ENCODE measurements around the gene HBD.
"Not testable (repeated sequence)": the region's sequence is repeated elsewhere in the genome, so short reads cannot be mapped to it uniquely, and the experiment has no call there.

HBD gene

DNA sequence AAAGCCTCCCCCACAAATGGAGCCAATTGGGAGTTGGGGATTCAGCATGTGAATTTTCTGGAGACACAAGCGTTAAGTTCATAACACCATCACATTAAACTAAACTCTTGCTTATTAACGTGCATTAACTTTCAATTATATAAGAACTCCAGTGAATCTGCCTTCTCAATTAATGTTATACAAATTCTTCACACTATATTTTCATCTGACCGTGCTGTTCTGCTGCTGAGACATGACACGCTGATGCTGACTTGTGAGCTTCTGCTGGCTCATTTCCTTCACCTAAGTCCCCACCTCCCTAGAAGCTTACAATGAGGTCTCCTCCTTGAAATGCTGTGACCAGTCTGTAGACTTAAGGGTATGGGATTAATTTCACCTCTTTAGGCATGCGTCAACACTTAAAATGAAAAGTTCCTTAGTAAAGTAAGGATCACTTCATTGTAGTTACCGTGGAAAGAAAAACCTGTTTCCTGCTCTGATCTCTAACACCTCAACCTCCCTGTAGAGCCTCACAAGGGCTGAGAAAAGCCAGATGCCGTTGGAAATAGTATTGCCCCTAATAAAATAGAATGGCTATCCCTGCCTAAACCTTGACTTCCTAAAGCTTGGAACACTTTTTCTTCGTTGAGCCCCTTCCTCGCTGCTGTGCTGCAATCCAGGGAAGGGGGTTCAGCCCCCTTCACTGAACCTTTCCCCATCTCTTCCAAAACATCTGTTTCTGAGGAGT is 18.1 kb upstream of the HBD start:
- no peak for FAIRE-seq
- DNase-seq (ENCODE audit: insufficient read length): no peak
- no peak for TF ChIP-seq TAF1 (IDR thresholded peaks at IDR 0.05; ENCODE audit: borderline replicate concordance, low read depth, low read length)
- no peak for TF ChIP-seq POLR2AphosphoS5 (IDR thresholded peaks at IDR 0.05; ENCODE audit: low read depth, low read length)
- TF ChIP-seq POLR2A (IDR thresholded peaks at IDR 0.05; ENCODE audit: low read depth, low read length): no peak

DNA sequence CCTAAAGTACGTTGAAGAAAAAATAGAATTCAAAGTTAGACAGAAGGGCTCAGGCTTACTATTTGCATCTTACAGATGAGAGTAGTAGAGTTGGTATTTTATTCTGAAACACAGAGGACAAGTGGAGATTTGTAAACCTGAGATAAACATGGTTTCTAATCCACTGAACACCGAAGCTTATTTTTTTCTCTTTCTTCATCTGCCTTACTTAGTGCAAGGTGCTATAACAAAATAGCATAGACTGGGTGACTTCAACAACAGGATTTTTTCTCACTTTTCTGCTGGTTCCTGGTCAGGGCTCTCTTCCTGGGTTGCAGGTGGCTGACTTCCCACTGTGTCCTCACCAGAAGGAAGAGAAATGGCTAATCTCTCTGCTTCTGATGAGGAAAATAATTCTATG is 17.5 kb upstream of the HBD start:
- DNase-seq (ENCODE audit: insufficient read length): no peak
- TF ChIP-seq POLR2A (IDR thresholded peaks at IDR 0.05; ENCODE audit: low read depth, low read length) (no peak), TAF1 (IDR thresholded peaks at IDR 0.05; ENCODE audit: borderline replicate concordance, low read depth, low read length) (no peak), POLR2AphosphoS5 (IDR thresholded peaks at IDR 0.05; ENCODE audit: low read depth, low read length) (no peak)

DNA sequence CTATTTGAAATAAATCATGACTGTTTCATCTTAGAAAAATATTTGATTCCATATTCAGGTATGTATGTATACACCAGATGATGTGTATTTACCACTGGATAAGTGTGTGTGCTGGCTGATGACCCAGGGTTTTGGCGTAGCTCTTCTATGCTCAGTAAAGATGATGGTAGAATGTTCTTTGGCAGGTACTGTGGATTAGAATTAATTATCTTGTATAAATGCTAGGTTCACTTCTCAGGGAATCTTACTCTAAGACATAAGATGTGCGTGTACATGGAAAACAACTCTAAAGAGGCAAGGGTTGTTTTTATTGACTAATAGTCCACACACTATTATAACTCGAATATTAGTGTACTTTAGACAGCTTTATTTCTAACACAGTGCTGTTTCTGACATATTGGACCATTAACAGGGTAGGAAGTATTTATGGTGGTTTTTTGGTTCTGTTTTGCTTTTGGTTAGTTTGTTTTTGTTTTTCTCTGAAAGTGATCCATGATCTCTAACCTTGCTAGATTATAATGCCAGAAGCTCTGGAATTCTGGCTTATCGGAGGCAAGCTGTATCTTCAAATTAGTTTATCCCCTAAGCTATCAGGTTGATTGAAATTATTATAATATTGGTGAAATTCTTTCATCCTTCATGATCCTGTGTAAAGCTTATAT is 16.4 kb upstream of the HBD start:
- DNase-seq (ENCODE audit: insufficient read length): no peak
- FAIRE-seq: no peak
- TF ChIP-seq POLR2AphosphoS5 (IDR thresholded peaks at IDR 0.05; ENCODE audit: low read depth, low read length) (no peak), POLR2A (IDR thresholded peaks at IDR 0.05; ENCODE audit: low read depth, low read length) (no peak), TAF1 (IDR thresholded peaks at IDR 0.05; ENCODE audit: borderline replicate concordance, low read depth, low read length) (no peak)

More for the DNA sequence above, 17.5 kb upstream of the HBD start:
- FAIRE-seq: no peak

DNA sequence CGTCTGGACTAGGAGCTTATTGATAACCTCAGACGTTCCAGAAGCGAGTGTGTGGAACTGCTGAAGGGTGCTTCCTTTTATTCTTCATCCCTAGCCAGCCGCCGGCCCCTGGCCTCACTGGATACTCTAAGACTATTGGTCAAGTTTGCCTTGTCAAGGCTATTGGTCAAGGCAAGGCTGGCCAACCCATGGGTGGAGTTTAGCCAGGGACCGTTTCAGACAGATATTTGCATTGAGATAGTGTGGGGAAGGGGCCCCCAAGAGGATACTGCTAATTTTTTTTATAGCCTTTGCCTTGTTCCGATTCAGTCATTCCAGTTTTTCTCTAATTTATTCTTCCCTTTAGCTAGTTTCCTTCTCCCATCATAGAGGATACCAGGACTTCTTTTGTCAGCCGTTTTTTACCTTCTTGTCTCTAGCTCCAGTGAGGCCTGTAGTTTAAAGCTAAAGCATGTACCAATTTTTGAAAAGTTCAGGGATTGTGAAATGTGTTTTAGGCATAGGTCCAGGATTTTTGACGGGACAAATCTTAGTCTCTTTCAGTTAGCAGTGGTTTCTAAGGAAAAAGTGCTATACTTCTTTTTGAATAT is 15.6 kb upstream of the HBD start, which contains the start of gene HBG1:
HBG1 (minus strand) TSS at position 51 of the 590 bp plus-strand sequence. CDS start 53 bp downstream, outside the sequence.
- not testable (repeated sequence) for FAIRE-seq; DNase-seq (ENCODE audit: insufficient read length)

DNA sequence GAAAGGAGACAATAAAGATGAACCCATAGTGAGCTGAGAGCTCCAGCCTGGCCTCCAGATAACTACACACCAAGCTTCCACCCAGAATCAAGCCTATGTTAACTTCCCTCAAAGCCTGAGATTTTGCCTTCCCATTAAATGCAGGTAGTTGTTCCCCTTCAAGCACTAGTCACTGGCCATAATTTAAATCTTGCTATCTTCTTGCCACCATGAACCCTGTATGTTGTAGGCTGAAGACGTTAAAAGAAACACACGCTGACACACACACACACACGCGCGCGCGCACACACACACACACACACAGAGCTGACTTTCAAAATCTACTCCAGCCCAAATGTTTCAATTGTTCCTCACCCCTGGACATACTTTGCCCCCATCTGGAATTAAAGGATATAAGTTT is 14.2 kb upstream of the HBD start:
- DNase-seq (ENCODE audit: insufficient read length); FAIRE-seq: not testable (repeated sequence)

DNA sequence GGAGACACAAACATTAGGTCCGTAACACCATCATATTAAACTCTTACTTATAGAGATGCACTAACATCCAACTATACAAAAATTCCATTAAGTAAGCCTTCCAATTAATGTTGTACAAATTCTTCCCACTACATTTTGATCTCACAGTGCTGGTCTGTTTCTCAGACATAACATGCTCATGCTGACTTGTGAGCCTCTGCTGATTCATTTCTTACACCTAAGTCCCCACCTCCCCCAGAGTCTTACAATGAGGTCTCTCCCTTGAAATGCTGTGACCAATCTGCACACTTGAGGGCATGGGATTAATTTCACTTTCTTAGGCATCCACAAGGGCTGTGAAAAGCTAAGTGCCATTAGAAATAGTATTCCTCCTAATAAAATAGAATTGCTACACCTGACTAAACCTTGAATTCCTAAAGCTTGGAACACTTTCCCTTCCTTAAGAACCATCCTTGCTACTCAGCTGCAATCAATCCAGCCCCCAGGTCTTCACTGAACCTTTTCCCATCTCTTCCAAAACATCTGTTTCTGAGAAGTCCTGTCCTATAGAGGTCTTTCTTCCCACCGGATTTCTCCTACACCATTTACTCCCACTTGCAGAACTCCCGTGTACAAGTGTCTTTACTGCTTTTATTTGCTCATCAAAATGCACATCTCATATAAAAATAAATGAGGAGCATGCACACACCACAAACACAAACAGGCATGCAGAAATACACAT is 13.3 kb upstream of the HBD start:
- DNase-seq (ENCODE audit: insufficient read length): no peak
- no peak for TF ChIP-seq POLR2AphosphoS5 (IDR thresholded peaks at IDR 0.05; ENCODE audit: low read depth, low read length)
- no peak for FAIRE-seq

DNA sequence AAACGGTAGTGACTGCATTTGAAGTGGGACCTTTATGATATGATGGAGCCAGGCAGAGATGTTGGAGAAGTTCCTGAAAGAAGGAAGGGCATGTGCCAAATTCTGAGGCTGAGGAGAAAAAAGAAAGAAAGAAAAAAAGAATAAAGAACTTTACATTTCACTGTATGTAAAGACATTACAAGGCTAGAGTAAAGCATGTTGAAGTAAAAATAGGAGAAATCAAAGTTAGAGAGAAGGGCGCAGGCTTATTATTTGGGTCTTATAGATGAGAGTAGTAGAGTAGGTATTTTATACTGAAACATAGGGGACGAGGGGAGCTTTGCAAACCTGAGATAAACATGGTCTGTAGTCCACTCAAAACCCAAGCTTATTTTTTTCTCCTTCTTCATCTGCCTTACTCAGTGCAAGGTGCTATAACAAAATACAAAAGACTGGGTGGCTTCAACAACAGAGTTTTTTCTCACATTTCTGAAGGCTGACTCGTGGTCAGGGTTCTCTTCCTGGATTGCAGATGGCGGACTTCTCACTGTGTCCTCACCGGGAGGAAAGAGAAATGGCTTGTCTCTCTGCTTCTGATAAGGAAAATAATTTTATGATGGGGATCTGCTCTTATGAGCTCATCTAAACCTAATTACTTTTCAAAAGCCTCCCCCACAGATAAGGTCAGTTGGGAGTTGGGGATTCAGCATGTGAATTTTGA is 12.6 kb upstream of the HBD start:
- FAIRE-seq (no peak), DNase-seq (ENCODE audit: insufficient read length) (no peak)
- TF ChIP-seq POLR2A (IDR thresholded peaks at IDR 0.05; ENCODE audit: low read depth, low read length): no peak
- no peak for TF ChIP-seq POLR2AphosphoS5 (IDR thresholded peaks at IDR 0.05; ENCODE audit: low read depth, low read length)
- no peak for TF ChIP-seq TAF1 (IDR thresholded peaks at IDR 0.05; ENCODE audit: borderline replicate concordance, low read depth, low read length)

DNA sequence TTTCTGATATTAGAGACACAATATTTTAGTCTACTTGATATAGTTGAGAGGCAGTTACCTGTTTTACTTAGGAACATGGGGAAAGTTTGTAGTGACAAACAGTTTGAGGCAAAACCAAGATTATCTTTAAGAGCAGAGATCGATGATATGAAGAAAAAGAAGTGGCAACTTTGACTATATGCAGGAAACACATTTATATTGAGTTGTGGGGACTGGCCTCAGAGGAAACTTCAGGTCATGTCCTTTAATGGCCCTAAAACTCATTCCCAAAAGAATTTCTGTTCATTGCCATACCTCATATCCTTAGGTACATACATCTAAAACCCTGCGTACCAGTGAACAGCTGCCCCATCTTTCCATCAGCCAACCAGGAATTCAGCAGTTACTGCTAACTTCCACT is 10.9 kb upstream of the HBD start:
- FAIRE-seq: no peak
- TF ChIP-seq TAF1 (IDR thresholded peaks at IDR 0.05; ENCODE audit: borderline replicate concordance, low read depth, low read length) (no peak), POLR2AphosphoS5 (IDR thresholded peaks at IDR 0.05; ENCODE audit: low read depth, low read length) (no peak), POLR2A (IDR thresholded peaks at IDR 0.05; ENCODE audit: low read depth, low read length) (no peak)
- no peak for DNase-seq (ENCODE audit: insufficient read length)

DNA sequence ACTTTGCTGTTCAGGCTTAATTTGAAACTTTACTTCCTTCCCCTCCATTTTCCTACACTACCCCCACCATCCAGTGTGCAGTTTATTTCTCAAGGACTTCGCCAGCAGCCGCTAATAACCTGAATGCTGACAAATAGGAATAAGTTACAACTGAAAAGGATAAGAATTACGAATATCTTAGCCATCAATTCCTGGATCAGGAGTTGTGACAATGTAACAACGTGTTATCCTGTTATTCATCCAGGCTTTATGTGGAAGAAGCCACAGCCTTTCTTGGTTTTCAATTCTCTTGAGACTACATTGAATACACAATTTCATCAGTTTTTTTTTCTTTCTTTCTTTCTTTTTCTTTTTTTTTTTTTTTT is 9.5 kb upstream of the HBD start:
- FAIRE-seq: no peak
- no peak for TF ChIP-seq POLR2A (IDR thresholded peaks at IDR 0.05; ENCODE audit: low read depth, low read length)
- no peak for DNase-seq (ENCODE audit: insufficient read length)

DNA sequence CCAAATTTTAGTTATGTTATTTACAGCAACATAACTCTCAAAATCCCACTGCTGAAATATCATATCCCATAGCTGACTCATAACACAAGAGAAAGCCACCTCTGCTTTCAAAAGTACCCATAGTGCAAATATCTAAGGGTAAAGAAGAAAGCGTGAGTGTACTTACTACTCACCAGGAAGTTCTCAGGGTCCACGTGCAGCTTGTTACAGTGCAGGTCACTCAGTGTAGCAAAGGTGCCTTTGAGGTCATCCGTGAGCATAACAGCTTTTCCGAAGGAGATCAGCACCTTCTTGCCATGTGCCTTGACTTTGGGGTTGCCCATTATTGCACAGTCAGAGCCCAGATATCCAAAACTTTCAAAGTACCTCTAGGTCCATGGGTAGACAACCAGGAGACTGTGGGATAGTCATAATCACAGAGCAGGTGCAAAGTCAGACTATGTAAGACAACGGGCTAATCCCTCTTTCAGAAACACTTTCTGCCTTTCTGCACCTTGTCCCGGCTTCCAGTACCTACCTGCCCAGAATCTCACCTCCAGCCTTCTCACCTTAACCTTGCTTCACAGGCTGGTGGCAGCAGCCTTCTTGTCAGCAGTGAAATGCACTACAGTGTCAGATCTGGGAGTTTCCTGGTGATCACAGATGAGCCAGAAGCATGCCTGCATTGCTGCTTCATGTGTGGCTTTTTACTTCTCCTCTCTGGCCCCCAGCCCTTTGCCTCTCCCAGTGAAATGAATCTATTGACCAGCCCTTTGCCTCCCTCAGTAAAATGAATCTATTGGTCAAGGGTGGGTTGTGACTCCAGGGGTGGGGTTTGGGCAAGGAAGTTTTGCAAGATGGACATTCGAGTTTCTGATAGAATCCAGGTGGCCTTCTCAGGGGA is 8.9 kb upstream of the HBD start:
- peak; percentile 30 for FAIRE-seq
- TF ChIP-seq POLR2AphosphoS5 (IDR thresholded peaks at IDR 0.05; ENCODE audit: low read depth, low read length): no peak
- TF ChIP-seq TAF1 (IDR thresholded peaks at IDR 0.05; ENCODE audit: borderline replicate concordance, low read depth, low read length): no peak
- TF ChIP-seq POLR2A (IDR thresholded peaks at IDR 0.05; ENCODE audit: low read depth, low read length): no peak
- DNase-seq (ENCODE audit: insufficient read length): no peak

DNA sequence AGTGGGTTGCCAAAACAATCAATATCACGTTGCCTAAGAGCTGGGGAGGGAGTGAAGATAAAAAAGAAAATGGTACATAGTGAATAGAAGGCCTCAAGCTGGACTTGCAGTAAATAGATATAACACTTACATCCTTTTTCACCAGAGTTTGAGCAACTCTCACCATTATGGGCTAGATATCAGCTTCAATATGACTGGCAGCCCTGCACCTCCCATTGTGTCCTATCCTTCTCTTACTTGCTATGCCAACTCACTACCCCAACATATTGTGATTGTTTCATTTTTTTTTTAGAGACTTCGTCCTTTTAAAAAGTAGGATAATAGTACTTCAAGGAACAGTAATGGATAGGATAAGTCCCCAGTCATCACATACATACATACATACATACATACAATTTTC is 7.9 kb upstream of the HBD start:
- no peak for TF ChIP-seq TAF1 (IDR thresholded peaks at IDR 0.05; ENCODE audit: borderline replicate concordance, low read depth, low read length)
- no peak for TF ChIP-seq POLR2A (IDR thresholded peaks at IDR 0.05; ENCODE audit: low read depth, low read length)
- TF ChIP-seq POLR2AphosphoS5 (IDR thresholded peaks at IDR 0.05; ENCODE audit: low read depth, low read length): no peak
- FAIRE-seq: no peak

More for the DNA sequence above, 7.9 kb upstream of the HBD start:
- DNase-seq (ENCODE audit: insufficient read length): no peak
